ENCODE results near the gene OSBPL6.

DNA sequence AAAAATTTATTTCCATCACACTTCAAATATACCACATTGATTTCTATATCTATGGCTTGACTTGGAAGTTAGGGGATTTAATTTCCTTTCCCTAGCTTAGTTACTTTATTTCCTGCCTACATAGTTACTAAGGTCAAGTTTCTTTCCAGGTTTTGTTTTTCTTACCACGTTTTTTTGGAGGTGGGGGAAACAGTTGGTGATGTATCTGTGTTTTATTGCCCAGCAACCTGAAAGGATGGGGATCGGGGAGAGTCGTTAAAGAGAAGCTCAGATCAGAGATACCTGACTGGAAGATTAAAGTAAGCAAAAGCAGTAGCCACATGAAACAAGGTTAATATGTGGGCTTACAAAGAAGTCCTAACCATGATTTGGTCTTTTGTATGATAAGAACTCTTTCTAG lies 127.8 kb downstream of the OSBPL6 start:
- TF ChIP-seq, protein P1, sequence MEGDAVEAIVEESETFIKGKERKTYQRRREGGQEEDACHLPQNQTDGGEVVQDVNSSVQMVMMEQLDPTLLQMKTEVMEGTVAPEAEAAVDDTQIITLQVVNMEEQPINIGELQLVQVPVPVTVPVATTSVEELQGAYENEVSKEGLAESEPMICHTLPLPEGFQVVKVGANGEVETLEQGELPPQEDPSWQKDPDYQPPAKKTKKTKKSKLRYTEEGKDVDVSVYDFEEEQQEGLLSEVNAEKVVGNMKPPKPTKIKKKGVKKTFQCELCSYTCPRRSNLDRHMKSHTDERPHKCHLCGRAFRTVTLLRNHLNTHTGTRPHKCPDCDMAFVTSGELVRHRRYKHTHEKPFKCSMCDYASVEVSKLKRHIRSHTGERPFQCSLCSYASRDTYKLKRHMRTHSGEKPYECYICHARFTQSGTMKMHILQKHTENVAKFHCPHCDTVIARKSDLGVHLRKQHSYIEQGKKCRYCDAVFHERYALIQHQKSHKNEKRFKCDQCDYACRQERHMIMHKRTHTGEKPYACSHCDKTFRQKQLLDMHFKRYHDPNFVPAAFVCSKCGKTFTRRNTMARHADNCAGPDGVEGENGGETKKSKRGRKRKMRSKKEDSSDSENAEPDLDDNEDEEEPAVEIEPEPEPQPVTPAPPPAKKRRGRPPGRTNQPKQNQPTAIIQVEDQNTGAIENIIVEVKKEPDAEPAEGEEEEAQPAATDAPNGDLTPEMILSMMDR (IDR thresholded peaks at IDR 0.05): no peak
- no peak for TF ChIP-seq POLR2AphosphoS5 (IDR thresholded peaks at IDR 0.05)
- no peak for TF ChIP-seq POLR2A (IDR thresholded peaks at IDR 0.05)

All from sigmoid colon (tissue), 4 donors.